GM19025 (cell line): ENCODE data around the gene BAD.
A peak's percentile ranks its signal among the peaks of the same experiment; 100 is the strongest.
"Not testable (repeated sequence)": the region's sequence is repeated elsewhere in the genome, so short reads cannot be mapped to it uniquely, and the experiment has no call there.

Source experiments
- ATAC-seq: cut with Tn5 transposase; IDR thresholded peaks from one replicate; pipeline ENCODE4 v1.9.1; 2021; ENCODE audit warnings: mild to moderate bottlenecking, low read depth, moderate library complexity; ENCODE audit not compliant: unreplicated experiment

The BAD gene

DNA sequence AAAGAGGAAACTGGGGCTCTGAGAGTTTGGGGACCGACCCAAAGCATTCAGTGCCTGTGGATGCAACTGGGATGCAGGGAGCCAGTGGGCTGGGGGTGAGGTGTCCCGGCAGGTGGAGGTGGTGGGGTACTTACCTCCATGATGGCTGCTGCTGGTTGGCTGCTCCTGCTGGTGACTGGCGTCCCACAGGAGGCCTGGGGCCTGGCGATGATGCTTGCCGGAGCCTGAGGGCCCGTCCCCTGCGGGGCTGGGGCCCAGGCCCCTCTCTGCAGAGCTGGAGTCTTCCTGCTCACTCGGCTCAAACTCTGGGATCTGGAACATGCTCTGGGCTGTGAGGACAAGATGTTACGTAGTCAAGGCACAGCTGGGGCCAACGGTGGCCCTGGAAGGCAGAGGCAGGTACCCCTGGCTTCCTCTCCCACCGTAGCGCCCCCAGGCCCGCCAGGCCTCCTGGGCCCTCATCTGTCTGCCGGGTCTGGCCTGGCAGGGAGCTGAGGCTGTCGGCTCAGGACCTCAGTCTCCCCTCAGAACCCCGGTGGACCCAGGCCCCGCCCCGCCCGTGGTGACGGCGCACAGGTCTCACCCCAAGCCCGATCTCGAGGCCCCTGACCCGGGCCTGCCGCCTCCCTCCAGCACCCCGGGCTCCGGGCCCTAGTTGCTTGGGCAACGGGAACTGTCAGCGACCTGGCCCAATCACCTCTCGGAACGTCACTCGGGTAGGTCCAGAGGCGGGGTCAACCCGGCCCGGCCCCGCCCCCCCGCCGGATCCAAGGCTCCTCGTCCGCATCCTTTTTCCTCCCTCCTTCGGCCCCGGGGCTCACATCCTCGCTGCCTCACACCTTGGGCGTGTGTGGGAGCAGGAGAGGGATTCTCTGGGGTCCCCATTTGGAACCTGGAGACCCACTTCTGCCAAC lies at the start of gene BAD:
Gene BAD, minus strand, starts transcription at position 618 of the 914 bp plus-strand sequence. Its CDS starts 297 bp downstream, at position 321.
- peak; percentile 72 for ATAC-seq

DNA sequence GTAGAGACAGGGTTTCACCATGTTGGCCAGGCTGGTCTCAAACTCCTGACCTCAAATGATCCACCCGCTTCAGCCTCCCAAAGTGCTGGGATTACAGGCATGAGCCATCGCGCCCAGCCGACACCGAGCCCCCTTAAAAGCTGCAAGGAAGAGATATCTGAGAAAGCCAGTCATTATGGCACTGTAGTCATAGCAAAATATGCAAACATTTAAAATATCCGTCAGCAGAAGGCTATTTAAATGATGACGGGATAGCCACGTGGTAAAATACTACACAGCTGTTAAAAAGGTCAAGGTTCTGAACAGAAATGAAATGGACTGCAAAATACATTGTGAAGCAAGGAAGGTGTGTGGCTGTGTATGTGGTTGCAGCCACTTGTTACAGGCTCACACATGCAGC lies 49.1 kb upstream of the BAD start:
- ATAC-seq = no peak

DNA sequence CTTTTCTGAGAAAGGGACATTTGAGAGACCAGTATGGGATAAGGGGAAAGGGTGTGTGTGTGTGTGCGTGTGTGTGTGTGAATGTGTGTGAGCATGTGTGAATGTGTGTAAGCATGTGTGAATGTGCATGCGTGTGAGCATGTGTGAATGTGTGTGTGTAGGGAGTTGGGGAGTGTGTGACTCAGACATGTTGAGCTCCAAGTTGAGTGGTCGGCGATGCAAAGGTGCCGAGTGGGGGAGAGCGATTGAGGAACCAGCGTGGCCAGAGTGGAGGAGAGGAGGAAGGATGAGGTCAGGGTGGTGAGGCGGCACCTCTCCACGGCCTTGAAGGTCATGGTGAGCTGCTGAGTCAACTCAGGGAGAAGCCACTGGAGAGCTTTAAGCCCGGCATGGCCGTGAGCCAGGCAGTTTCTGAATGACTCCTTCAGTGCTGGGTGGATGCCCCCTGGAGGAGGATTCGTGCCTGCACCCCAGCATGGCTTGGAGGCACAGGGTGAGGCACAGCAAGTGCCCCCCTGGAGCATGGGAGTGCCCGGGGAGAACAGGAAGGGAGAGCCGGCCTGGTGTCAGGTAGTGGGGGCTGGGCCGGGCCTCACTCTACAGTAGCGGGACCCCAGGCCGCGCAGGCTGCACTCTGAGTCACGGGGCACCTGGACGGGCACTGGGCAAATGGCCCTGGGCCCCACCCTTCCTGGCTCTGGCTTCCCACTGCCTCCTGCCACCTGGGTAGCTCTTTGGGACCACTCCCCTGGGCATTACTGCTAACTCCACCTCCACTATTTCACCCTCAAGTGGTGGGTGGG lies 47.3 kb upstream of the BAD start:
- peak; percentile 71 for ATAC-seq

DNA sequence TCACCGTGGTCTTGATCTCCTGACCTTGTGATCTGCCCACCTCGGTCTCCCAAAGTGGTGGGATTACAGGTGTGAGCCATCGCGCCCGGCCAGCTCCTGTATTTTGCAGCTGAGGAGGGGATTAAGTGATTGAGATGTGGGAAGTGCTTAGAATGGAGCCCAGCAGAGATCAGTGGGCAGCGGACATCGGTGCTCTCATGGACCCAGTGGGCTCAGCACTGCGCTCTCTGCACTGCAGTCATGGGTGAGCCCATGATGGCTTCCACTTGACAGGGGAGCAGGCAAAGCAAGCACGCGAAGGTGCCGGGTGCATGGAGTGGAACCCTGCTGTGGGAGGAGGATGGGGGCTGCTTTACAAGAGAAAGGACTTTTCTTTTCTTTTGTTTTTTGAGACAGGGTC lies 46.4 kb upstream of the BAD start:
- no peak for ATAC-seq

DNA sequence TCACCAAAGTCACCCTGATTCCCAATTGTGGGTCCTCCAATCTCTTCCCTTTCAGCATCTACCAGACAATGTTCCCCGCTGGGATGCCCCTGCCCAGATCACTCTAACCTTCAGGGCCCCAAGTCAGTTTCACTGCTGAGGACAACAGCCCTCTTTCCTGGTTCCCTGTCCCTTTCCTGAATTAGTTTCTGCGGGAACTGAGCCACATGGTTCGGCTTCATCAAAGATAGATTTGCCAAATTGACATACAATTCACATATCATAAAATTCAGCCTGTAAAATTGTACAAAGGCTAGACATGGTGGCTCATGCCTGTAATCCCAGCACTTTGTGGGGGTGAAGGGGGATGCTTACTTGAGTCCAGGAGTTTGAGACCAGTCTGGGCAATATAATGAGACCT lies 43.5 kb upstream of the BAD start:
- ATAC-seq = no peak

DNA sequence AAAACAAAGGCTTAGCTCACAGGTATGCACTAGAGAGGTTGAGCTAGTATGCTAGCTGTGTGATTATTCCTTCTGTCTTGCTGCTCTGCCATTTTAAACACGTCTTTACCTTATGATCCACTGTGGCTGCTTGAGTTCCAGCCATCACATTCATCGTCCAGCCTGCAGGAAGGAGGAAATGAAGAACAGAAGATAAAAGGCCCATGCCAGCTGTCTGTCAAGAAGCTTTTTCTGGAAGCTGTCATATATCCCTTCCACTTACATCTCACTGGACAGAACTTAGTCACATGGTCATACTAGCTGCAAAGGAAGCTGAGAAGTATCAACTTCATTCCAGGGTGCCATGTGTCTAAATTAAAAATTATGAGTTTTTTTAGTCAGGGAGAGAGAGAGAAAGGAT lies 42.9 kb upstream of the BAD start:
- ATAC-seq = no peak

DNA sequence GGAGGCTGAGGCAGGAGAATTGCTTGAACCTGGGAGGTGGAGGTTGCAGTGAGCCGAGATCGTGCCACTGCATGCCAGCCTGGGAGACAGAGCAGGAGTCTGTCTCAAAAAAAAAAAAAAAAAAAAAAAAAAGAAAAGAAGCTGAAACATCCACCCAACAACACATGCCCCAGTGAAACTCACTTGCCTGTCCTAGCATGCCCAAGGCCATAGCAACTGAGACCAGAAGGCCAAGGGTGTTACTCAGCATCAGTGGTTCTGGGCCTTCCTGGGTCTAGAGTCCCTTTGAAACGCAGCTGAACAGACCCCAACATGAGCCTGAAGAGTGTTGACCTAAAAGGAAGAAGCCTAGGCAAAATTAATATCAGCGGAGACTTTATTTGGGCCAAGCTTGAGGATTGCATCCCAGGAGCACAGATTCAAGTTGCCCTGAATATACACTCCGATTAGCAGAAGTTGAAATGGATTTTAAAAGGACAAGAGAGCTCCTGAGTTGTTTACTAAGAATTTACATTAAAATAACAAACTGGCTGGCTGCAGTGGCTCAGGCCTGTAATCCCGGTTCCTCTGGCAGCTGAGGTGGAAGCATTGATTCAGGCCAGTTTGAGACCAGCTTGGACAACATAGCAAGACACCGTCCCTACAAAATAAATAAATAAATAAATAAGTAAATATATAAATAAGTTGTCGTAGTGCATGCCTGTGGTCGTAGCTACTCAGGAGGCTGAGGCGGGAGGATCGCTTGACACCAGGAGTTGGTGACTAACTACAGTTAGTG lies 40.4 kb upstream of the BAD start:
- ATAC-seq = no peak

- ATAC-seq = not testable (repeated sequence)
Observed at GRCh38 chr11:64323984-64324383, 39.5 kb upstream of the BAD start.

DNA sequence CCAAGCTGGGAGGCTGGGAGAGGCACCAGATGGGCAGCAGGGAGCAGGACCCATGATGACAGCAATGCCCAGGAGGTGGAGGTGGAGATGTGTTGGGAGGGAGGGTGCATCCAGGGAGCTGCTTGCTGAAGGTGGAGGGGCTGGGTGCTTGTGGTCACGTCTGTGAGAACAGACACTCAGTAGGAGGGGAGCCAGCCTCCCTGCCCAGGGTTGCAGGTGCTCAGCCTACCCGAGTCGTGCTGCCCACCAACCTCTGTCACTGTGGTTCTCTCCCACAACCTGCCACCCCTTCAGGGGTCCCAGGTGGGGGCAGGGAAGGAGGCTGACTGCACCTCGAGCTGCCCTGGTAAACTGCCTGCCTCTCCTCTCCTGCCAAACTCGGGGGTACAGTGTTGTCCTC lies 38.9 kb upstream of the BAD start:
- no peak for ATAC-seq

GRCh38 chr11:64322925-64323260 lies 38.4 kb upstream of the BAD start:
- no peak for ATAC-seq

- ATAC-seq = no peak
Observed at GRCh38 chr11:64321533-64321932, 37.1 kb upstream of the BAD start.

DNA sequence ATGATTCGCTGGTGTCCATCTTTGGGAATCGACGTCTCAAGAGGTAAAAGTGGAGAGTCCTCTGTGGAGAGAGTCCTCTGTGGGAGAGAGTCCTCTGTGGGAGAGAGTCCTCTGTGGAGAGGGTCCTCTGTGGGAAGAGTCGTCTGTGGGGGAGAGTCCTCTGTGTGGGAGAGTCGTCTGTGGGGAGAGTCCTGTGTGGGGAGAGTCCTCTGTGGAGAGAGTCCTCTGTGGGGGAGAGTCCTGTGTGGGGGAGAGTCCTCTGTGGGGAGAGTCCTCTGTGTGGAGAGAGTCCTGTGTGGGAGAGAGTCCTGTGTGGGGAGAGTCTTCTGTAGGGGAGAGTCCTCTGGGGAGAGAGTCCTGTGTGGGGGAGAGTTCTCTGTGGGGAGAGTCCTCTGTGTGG lies 36.6 kb upstream of the BAD start:
- no peak for ATAC-seq

DNA sequence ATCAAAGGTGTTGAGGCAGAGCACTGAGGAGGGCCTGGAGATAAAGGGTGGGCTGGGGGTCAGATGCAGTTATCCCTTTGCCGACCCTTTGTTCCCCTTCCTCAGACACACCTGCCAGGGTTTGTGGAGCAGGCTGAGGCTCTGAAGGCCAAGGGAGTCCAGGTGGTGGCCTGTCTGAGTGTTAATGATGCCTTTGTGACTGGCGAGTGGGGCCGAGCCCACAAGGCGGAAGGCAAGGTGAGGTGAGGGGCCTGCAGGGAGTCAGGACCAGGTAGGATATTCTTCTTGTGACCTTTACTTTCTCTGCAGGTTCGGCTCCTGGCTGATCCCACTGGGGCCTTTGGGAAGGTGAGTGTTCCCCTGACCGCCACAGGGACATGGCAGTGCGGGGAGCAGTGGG lies 36.1 kb upstream of the BAD start:
- ATAC-seq = no peak

DNA sequence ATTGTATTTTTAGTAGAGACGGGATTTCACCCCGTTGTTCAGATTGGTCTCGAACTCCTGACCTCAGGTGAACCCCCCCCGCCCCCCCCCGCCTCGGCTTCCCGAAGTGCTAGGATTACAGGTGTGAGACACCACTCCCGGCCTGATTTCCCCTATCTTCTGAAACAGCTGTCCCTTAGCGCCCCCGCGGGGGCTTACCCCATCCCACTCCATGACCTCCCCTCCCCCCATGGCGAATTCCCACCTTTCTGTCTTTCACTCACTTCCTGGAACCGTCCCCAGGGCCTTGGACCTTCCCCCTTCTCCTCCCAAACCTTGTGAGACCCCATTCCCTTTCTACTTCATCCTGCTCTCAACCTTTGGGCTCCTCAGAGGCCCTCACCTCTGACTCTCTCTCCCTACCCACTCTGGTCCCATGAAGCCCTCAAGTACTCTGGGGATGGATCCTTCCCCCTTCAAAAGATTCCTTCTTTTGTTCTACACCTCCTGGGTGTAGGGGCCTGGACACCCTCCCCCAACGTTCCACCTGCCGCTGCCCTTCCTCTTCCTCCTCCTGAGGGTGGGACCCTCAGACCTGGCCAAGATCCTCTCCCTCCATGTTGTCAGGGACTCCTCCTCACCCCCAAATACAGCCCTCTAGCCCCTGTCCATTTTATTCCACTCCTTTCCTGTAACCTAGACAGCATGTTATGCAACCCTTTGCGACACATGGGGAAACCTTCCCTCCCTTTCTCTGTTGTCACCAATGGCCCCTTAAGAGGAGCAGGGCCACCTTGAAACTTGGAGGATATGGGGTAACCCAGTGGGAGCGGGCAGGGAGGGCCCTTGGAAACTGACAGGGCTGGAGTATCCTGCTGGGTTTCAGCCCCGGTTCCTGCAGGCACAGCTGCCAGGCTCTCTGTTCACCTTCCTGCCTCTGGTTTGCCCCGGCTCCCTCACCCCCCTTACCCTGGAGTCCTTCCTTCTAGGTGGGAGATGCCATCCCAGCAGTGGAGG lies 34.6 kb upstream of the BAD start:
- no peak for ATAC-seq

GRCh38 chr11:64317961-64318765 lies 33.7 kb upstream of the BAD start, which contains the start of gene PRDX5:
TSS of gene PRDX5 (plus strand) at chr11:64318121. CDS start at chr11:64318216, 95 bp downstream.
- peak; percentile 73 for ATAC-seq

DNA sequence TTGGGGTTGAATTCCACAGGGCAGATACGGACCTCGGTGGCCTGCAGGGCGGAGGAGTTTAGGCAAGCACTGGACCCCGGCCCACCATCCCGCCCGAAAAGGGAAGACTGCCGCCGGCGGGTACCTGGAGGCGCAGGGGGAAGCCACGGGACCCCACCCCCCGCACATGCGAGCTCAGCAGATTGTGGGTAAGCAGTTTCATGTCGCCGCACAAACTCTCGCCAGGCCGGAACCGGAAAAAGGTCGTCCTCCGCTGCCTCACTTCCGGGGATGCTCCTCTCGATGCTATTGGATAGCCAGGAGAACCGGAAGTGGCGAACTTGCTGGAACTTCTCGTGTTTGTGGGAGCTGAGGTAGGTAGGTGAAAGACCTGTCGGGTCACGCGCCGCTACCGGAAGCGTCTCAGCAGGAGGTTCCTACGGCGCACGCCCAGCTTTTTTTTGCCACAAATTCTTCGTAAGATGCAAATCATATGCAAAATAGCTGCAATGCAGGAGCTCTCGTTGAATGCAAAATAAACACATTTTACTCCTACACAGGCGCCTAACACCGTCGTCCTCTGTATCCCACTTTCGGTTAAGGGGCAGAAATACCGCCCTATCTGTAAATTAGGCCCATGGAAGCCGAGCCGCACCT lies 33.0 kb upstream of the BAD start, which contains the start of gene TRMT112:
Gene TRMT112, minus strand, starts transcription at position 235 of the 636 bp plus-strand sequence. Its CDS starts 33 bp downstream, at position 202.
- ATAC-seq = peak; percentile 59

DNA sequence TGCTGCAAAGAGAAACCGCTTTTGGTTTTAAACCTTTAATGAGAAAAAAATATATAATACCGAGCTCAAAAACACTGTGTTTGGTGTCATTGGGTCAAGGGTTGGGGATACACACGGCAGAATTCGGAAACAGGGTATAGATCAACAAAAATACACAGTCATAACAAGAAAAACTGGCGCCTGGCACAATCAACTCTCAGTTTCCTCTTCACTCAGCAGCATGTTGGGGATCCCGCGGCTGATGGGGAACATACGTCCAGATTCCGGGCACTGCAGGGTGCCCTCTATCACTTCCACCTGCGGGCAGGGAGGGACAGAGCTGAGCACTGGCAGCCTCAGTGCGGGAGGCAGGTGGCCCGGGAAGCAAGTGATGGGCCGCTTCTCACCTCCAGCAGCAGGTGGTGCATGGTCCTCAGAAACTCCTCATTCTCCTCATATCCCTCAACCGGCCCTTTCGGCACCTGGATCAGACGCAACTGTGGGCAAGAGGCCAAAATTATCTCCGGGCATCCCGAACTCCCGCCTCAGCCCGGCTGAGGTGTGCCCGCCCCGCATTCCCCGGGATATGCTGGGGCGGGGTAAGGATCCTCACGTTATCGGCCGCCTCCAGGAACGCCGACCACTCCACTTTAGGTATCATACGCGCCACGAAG lies 32.3 kb upstream of the BAD start:
- no peak for ATAC-seq
